ENCODE measurements around the gene SPPL3.
A peak's percentile ranks its signal among the peaks of the same experiment; 100 is the strongest.
"Not testable (repeated sequence)": the region's sequence is repeated elsewhere in the genome, so short reads cannot be mapped to it uniquely, and the experiment has no call there.

The SPPL3 gene, protein sequence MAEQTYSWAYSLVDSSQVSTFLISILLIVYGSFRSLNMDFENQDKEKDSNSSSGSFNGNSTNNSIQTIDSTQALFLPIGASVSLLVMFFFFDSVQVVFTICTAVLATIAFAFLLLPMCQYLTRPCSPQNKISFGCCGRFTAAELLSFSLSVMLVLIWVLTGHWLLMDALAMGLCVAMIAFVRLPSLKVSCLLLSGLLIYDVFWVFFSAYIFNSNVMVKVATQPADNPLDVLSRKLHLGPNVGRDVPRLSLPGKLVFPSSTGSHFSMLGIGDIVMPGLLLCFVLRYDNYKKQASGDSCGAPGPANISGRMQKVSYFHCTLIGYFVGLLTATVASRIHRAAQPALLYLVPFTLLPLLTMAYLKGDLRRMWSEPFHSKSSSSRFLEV

DNA sequence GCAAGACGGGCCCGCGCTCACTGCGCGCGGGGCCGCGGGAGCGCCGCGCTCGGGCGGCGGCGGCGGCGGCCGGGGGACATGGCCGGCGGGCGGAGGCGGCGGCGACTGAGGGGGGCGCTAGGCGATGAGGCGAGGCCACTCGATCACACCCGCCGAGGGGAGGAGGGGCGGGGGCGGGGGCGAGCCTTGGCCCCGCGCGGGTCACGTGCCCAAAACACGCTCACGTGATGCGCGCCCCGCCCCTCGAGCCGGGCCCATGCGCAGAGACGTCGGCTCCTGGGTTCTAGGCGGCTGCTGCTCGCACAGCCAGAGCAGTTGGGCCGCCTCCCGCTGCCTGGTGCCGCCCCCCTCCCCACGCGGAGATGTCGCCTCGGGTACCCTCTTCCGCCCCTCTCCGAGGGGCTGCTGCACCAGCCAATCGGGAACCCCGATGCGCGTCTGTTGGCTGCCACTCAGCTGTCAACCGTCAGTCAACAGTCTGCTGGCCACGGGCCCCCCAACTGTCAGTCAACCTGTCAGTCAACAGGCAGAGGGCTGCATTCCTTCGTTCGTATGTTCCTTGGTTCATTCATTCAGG is at the start of gene SPPL3:
Gene SPPL3 (minus strand): TSS at position 162 of the 577 bp plus-strand sequence. CDS start 491 bp downstream, outside the sequence.
- H3K27ac ChIP-seq = peak within 1 kb of the TSS; percentile 75
- DNase-seq (ENCODE audit: low read depth, low spot score) = no peak

DNA sequence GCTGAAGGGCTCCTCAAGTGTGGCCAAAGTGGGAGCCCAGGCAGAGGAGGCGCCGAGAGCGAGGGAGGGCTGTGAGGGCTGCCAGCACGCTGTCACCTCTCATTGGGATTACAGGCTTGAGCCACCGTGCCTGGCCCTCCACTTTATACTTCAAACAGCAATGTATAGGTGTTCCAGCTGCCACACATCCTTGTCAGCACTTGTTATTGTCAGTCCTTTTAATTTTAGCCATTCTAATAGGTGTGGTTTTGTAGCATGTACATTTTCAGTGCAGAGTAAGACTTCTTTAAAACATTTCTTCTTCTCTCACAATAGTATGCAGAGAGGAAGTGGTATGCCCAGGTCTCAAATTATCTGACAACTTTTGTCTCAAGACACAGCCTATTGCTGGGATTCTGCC is 46.6 kb upstream of the SPPL3 start:
- no peak overlapping the region for H3K27ac ChIP-seq
- DNase-seq (ENCODE audit: low read depth, low spot score) = no peak

DNA sequence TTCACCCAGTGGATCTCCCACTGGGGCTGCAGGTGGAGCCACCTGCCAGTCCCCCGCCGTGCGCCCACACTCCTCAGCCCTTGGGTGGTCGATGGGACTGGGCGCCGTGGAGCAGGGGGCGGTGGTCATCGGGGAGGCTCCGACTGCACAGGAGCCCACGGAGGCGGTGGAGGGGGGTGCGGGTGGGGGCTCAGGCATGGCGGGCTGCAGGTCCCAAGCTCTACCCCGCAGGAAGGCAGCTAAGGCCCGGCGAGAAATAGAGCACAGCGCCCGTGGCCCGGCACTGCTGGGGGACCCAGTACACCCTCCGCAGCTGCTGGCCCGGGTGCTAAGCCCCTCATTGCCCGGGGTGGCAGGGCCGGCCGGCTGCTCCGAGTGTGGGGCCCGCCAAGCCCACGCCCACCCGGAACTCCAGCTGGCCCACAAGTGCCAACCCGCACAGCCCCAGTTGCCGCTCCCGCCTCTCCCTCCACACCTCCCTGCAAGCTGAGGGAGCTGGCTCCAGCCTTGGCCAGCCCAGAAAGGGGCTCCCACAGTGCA is 46.2 kb upstream of the SPPL3 start:
- H3K27ac ChIP-seq; DNase-seq (ENCODE audit: low read depth, low spot score): not testable (repeated sequence)

DNA sequence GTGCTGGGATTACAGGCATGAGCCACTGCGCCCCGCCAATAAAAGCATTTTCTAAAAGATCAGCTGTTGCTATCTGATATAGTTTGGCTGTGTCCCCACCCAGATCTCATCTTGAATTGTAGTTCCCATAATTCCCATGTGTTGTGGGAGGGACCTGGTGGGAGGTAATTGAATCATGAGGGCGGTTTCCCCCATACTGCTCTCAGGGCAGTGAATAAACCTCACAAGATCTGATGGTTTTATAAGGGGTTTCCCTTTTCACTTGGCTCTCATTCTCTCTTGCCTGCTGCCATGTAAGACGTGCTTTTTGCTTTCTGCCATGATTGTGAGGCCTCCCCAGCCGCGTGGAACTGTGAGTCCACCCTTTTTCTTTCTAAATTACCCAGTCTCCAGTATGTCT is 41.4 kb upstream of the SPPL3 start:
- not testable (repeated sequence) for DNase-seq (ENCODE audit: low read depth, low spot score); H3K27ac ChIP-seq

GRCh38 chr12:120944645-120945217 is 40.6 kb upstream of the SPPL3 start:
- no peak overlapping the region for H3K27ac ChIP-seq
- DNase-seq (ENCODE audit: low read depth, low spot score) = no peak

- DNase-seq (ENCODE audit: low read depth, low spot score) = no peak
- no peak overlapping the region for H3K27ac ChIP-seq
These were observed 39.3 kb upstream of the SPPL3 start for GRCh38 chr12:120943482-120943881.

DNA sequence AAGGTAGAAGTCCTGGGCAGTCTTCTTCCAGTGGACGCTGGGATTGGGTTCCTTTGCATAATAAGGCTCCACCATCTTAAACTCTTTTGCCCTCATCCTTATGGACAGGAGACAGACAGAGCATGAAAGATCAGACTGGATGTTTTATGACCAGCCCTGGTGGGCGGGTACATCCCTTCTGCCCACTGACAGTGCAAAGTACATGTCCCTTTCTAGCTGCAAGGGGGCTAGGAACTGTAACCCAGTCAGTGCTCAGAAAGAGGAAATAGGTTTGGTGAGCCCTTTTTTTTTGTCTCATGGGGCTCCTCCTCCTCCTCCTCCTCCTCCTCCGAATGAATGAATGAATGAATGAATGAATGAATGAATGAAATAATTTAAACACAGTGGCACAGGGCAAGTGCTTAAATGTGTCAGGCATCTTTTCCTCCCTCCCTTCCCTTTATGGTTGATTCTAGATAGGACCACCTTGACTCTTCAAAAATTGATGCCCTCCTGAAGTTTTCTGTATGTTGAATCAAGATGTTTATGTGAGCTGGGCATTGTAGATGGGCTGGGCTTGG is 37.8 kb upstream of the SPPL3 start:
- no peak for DNase-seq (ENCODE audit: low read depth, low spot score)
- no peak overlapping the region for H3K27ac ChIP-seq

- H3K27ac ChIP-seq = no peak overlapping the region
- DNase-seq (ENCODE audit: low read depth, low spot score) = no peak
These were observed 37.3 kb upstream of the SPPL3 start for GRCh38 chr12:120941412-120941811.

DNA sequence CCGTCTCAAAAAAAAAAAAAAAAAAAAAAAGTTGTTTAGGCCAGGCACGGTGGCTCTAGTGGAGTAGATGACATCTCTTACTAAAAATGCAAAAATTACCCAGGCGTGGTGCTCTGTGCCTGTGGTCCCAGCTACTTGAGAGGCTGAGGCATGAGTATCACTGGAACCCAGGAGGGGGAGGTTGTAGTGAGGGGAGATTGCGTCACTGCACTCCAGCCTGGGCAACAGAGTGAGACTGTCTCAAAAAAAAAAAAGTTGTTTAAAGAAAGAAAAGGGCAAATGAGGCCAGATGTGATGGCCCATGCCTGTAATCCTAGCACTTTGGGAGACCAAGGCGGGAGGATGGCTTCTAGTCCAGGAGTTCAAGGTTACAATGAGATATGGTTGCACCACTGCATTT is 36.6 kb upstream of the SPPL3 start:
- no peak for DNase-seq (ENCODE audit: low read depth, low spot score)
- H3K27ac ChIP-seq = no peak overlapping the region

DNA sequence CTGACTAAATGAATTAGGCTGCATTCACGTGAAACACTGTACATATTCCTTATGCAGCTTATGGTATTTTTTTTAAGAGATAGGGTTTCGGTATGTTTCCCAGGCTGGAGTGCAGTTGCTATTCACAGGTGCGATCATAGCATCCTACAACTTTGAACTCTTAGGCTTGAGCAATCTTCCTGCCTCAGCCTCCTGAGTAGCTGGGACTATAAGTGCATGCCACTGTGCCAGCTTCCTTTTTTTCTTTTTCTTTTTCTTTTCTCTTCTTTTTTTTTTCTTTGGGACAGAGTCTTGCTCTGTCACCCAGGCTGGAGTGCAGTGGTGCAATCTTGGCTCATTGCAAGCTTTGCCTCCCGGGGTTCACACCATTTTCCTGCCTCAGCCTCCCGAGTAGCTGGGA is 35.8 kb upstream of the SPPL3 start:
- H3K27ac ChIP-seq = no peak overlapping the region
- DNase-seq (ENCODE audit: low read depth, low spot score) = no peak

DNA sequence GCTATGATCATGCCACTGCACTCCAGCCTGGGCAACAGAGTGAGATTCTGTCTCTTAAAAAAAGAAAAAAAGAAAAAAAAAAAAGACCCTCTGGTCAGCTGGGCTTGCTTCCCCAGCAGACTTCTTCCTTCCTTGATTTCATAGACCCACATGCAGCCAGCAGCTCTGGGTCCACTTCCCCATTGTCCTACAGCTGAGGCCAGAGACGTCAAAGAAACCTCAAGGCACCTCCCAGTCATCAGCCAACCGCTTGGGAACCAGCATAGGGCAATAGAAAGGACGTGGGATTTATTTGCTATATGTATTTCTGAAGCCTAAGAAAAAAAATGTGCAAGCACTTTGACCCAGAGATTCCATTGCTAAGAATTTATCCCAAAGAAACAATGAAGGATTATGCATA is 35.4 kb upstream of the SPPL3 start:
- no peak overlapping the region for H3K27ac ChIP-seq
- DNase-seq (ENCODE audit: low read depth, low spot score) = no peak

DNA sequence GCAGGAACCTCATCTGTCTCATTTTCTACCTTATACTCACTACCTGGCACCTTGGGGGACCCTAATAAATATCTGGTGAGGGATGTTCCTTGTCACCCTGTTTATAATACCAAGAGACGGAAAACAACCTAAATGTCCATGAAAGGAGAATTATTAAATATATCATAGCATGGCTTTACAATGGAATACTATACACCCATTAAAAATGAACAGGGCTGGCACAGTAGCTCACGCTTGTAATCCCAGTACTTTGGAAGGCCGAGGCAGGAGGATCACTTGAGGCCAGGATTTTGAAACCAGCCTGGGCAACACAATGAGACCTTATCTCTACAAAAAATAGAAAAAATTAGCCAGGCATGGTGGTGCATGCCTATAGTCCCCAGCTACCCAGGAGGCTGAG is 34.3 kb upstream of the SPPL3 start:
- no peak overlapping the region for H3K27ac ChIP-seq
- no peak for DNase-seq (ENCODE audit: low read depth, low spot score)

DNA sequence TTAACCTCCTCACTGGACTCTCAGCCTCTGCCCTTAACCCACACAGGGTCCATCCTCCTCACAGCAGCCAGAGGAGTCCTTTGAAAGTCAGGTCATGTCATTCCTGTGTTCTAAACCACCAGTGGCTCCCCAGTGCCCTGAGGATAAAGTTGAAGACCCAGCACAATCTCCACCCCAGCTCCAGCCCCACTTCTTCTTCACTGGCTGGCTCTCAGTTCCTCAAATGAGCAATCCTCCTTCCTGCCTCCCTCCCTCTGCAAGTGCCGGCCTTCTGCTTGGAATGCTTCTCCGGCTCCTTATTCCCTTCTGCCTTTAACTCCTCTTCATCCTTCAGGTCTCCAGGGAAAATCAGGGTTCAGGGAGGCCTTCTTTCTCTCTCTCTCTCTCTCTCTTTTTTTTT is 32.0 kb upstream of the SPPL3 start:
- H3K27ac ChIP-seq = no peak overlapping the region
- DNase-seq (ENCODE audit: low read depth, low spot score) = no peak

DNA sequence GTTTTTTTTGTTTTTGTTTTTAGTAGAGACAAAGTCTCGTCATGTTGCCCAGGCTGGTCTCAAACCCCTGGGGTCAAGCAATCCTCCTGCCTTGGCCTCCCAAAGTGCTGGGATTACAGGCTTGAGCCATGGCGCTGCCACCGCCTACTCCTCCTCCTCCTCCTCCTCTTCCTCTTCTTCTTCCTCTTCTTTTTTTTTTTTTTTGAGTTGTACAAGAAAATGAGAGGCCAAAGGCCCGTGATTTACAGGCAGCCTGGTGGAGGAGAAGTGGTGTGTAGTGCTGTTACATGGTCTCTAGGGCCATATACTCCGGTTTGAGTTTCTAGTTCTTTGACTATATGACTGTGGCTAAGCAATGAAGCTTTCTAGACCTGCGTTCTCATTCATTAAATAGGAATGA is 29.6 kb upstream of the SPPL3 start:
- no peak for DNase-seq (ENCODE audit: low read depth, low spot score)
- H3K27ac ChIP-seq = no peak overlapping the region

DNA sequence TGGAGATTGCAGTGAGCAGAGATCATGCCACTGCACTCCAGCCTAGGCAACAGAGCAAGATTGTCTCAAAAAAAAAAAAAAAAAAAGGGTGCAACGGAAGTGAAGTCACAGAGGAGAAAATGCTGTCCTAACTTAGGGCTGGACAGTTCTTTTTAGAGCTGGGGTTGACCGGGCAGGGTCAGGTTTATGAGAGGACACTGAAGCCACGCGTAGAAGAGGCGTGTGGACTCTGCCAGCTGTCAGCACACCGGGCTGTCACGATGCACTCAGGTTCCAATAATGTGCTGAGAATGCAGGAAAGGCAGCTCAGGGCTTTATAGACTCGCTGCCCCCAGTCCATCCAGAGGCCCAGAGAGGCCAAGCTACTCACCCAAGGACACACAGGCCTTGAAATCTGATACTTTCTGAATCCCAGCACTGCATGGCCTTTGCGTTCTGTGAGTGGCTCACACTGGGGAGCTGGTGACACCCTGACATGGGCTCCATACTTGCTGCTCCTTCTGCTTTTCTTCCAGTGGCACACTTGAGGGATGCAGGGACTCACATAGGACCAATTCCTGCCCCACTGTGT is 28.9 kb upstream of the SPPL3 start:
- no peak for DNase-seq (ENCODE audit: low read depth, low spot score)
- no peak overlapping the region for H3K27ac ChIP-seq

DNA sequence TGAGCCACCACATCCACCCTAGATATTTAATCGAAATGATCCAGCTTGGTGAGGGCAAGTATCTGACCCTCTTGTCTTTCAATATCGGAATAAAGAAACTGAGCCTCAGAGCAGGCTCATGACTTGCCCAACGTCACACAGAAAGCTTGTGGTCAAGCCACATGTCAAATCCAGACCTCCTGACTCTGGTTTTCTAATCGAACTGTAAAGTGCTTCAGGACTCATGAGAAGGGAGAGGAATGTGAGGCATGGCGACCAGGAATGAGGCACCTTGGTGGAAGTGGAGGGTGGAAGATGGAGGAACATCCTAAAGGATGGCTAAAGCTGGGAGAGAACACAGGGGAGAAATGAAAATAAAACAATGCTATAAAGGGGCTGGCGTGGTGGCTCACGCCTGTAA is 27.9 kb upstream of the SPPL3 start:
- no peak overlapping the region for H3K27ac ChIP-seq
- DNase-seq (ENCODE audit: low read depth, low spot score) = no peak

GRCh38 chr12:120930032-120930431 is 25.9 kb upstream of the SPPL3 start:
- peak overlapping the region; percentile 79 for H3K27ac ChIP-seq
- no peak for DNase-seq (ENCODE audit: low read depth, low spot score)

DNA sequence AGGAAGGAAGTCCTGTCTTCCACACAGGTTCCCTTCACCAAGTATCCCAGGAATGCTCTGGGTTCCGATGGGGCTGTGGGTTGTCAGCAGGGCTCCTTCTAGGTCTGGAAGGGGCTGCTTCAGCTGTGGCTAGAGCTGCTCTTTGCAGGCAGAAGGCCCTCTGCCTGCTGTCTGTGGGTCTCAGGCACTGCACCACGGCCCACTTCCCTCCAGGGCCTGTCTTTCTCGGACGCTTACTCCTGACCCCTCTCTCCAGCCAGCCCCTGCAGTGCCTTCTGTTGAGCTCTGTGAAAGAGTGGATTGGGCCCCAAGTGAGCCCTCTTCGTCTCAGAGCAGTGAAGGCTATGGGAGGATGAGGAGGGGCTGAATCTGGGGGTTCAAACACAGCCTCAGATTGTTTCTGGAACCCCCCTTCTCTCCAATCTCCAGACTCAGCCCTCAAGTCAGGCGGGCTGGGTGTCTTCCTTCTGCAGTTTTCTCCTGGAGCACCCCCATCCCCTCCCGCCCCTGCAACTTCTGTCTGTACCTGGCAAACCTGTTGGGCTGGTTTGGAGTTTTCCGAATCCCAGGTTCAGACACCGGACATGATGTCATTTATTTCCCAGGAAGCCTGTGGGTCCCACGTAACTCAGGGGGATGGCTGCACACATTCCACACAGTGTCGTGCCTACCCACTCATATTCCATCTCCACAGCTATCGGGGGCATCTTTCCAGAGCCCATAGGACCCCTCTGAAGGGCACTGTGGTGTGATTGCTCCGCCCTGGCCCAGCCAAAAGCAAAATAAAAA is 24.9 kb upstream of the SPPL3 start:
- H3K27ac ChIP-seq = peak overlapping the region; percentile 79
- DNase-seq (ENCODE audit: low read depth, low spot score) = no peak

DNA sequence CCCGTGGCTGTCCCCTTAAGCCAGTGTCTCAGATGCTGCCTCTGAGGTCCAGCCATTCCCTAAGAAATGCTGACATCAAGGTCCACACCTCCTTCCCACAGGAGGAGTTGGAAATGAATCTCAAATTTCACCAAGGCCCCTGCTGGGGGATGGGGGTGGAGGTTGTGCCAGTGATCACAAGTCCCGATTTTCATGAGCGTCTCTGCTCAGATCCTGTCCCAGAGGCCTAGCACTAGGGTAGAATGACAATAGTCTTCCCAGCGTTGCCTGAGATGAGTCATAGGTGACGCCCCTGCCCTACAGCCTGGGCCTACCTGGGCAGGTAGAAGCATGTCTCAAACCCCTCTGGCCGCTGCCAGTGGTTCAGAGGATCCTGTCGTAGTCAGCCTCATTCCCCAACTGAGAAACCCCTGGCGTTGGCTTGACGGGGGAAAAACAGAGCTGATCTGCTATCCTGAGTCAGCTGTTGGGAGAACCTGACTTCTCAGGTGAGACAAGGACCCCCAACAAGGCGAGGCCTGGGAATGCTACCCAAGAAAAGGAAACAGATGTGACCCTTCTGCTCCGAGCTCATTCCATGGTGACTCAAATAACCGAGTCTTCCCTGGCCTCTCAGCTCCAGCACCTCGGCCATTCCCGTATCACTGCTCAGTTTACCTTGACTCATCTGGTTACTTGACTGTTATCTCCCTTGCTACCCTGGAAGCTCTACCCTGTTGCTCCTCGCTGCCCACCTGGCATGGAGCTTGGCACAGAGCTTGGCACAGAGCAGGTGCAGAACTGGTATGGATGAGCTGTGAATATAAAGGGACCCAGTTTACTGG is 21.8 kb upstream of the SPPL3 start:
- peak; percentile 93 for DNase-seq (ENCODE audit: low read depth, low spot score)
- peak overlapping the region; percentile 98 for H3K27ac ChIP-seq
